AG04450 (cell line): ENCODE results near the gene TMEM117. TPM values are rescaled to one million over a fixed set of nuclear protein-coding genes. Genes with fewer than 3 reads are reported as not detected.

Source experiments
- CTCF ChIA-PET: fragments of 300-600, 350-600 bp; formaldehyde crosslinking; extraction: SDS; loops from one replicate; lab custom pipeline; 2022; ENCODE audit warnings: antibody characterized with exemption, inconsistent platforms; lab: Charles Lee
- POLR2A ChIA-PET: fragments of 350-600 bp; formaldehyde crosslinking; extraction: SDS; loops from one replicate; lab custom pipeline; 2021; ENCODE audit warnings: antibody characterized with exemption, inconsistent platforms; lab: Yijun Ruan, JAX
- DNase-seq: peaks from one replicate; pipeline ENCODE4 v3.0.0-alpha.2; 2011; ENCODE audit warnings: low read depth, low spot score
- H3K27ac ChIP-seq: one replicate; pipeline ENCODE4 v1.5.1; 2012; ENCODE audit warnings: low read depth, low read length, control low read depth
- H3K27me3 ChIP-seq: one replicate; pipeline ENCODE4 v1.6.0; 2012; ENCODE audit warnings: low read length; ENCODE audit not compliant: control insufficient read depth, insufficient read depth
- H3K4me3 ChIP-seq: 2 replicates; pipeline ENCODE4 v1.5.1; 2011; ENCODE audit warnings: mild to moderate bottlenecking, low read depth, low read length, control low read depth
- H3K9me3 ChIP-seq: 2 replicates; pipeline ENCODE4 v1.5.1; 2012; ENCODE audit warnings: low read length; ENCODE audit not compliant: control insufficient read depth, insufficient read depth
- polyA plus RNA-seq: library from polyadenylated mRNA; depleted of rRNA; stranded (reverse); fragments of >200 nt; gene quantifications from 2 replicates; pipeline ENCODE4 v1.2.3, GENCODE V29; 2011
- TF ChIP-seq, protein P1 (sequence below): IDR thresholded peaks from 2 replicates; pipeline ENCODE4 v1.5.1; 2011; ENCODE audit warnings: low read depth, low read length, control low read depth, inconsistent platforms

The TMEM117 gene
- polyA plus RNA-seq, 1 experiment, result 11.3 TPM

GRCh38 chr12:43992856-43993255 is 157.0 kb downstream of the TMEM117 start:
- H3K4me3 ChIP-seq, result no peak overlapping the region
- ChIA-PET POLR2A (no interaction called here), CTCF (interaction anchor here (1.4 kb wide), 1 partner anchor 22 kb away, joined by 5 read pairs; no protein-coding TSS in a partner anchor)
- H3K27me3 ChIP-seq, result no peaks in the 10 kb centered on the region
- no peak for DNase-seq
- no peaks in the 10 kb centered on the region for H3K9me3 ChIP-seq
- no peak overlapping the region for H3K27ac ChIP-seq
- TF ChIP-seq, protein P1, sequence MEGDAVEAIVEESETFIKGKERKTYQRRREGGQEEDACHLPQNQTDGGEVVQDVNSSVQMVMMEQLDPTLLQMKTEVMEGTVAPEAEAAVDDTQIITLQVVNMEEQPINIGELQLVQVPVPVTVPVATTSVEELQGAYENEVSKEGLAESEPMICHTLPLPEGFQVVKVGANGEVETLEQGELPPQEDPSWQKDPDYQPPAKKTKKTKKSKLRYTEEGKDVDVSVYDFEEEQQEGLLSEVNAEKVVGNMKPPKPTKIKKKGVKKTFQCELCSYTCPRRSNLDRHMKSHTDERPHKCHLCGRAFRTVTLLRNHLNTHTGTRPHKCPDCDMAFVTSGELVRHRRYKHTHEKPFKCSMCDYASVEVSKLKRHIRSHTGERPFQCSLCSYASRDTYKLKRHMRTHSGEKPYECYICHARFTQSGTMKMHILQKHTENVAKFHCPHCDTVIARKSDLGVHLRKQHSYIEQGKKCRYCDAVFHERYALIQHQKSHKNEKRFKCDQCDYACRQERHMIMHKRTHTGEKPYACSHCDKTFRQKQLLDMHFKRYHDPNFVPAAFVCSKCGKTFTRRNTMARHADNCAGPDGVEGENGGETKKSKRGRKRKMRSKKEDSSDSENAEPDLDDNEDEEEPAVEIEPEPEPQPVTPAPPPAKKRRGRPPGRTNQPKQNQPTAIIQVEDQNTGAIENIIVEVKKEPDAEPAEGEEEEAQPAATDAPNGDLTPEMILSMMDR, result no peak

- no peaks in the 10 kb centered on the region for H3K27me3 ChIP-seq
- TF ChIP-seq, protein P1, result peak; percentile 63
- H3K4me3 ChIP-seq, result no peak overlapping the region
- H3K9me3 ChIP-seq, result no peaks in the 10 kb centered on the region
- POLR2A ChIA-PET, result no interaction called here
- no peak overlapping the region for H3K27ac ChIP-seq
- CTCF ChIA-PET, result interaction anchor here (0.6 to 2.5 kb wide), 6 partner anchors 13 to 930 kb away, joined by 3 to 10 read pairs (median 4); no protein-coding TSS in a partner anchor
- DNase-seq, result peak; percentile 6
These were observed 164.6 kb downstream of the TMEM117 start for GRCh38 chr12:44000309-44000952.

DNA sequence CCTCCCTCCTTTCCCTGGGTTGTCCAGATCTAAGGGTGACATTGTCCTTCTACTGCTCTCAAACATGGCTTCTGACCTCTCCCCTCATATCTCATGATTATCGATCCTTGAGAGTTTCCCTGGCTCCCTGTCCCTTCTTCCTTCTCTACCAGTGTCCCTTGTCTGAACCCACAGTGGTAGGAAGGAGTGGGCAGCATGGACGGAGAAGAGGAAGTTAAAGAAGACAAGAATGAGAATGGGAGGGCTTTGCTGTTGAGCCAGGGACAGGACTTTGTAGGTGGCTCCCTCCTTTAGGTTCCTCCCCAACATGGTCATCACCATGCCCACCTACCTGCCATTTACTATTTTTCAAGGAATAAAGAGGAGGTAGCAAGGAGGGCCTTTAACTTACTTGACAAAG is 166.7 kb downstream of the TMEM117 start:
- POLR2A ChIA-PET, result no interaction called here
- CTCF ChIA-PET, result no interaction called here
- no peaks in the 10 kb centered on the region for H3K27me3 ChIP-seq
- DNase-seq, result no peak
- H3K27ac ChIP-seq, result no peak overlapping the region
- TF ChIP-seq, protein P1, result no peak
- H3K4me3 ChIP-seq, result no peak overlapping the region
- no peaks in the 10 kb centered on the region for H3K9me3 ChIP-seq

- CTCF ChIA-PET, result interaction anchor here (0.9 to 1.6 kb wide), 2 partner anchors 46 to 627 kb away, joined by 3 to 5 read pairs; no protein-coding TSS in a partner anchor
- no peak for DNase-seq
These were observed 167.8 kb downstream of the TMEM117 start for GRCh38 chr12:44003721-44004120.

More at GRCh38 chr12:44003721-44004120, 167.8 kb downstream of the TMEM117 start:
- POLR2A ChIA-PET, result no interaction called here
- no peak overlapping the region for H3K4me3 ChIP-seq
- TF ChIP-seq, protein P1, result no peak
- no peaks in the 10 kb centered on the region for H3K9me3 ChIP-seq
- no peak overlapping the region for H3K27ac ChIP-seq
- no peaks in the 10 kb centered on the region for H3K27me3 ChIP-seq
